Lower leg skin (tissue), 3 donors: ENCODE results near the gene KIF18B.

ENCODE experiments used
- POLR2A ChIP-seq, 2 donors: fragments of 450-650 bp; IDR thresholded peaks; one replicate each; pipeline ENCODE4 v1.6.1; 2016 to 2017; ENCODE audit warnings: antibody characterized with exemption in 2 of 2, mild to moderate bottlenecking in 1 of 2, moderate library complexity in 1 of 2
- TF ChIP-seq, protein P1 (sequence below), 3 donors: fragments of 450-650 bp; IDR thresholded peaks; one replicate each; pipeline ENCODE4 v1.5.1; 2016; ENCODE audit warnings: antibody characterized with exemption in 3 of 3, mild to moderate bottlenecking in 3 of 3, moderate library complexity in 2 of 3

GRCh38 chr17:44899074-44899782, 48.3 kb downstream of the KIF18B start, which contains the start of gene EFTUD2:
- TF ChIP-seq, protein P1, sequence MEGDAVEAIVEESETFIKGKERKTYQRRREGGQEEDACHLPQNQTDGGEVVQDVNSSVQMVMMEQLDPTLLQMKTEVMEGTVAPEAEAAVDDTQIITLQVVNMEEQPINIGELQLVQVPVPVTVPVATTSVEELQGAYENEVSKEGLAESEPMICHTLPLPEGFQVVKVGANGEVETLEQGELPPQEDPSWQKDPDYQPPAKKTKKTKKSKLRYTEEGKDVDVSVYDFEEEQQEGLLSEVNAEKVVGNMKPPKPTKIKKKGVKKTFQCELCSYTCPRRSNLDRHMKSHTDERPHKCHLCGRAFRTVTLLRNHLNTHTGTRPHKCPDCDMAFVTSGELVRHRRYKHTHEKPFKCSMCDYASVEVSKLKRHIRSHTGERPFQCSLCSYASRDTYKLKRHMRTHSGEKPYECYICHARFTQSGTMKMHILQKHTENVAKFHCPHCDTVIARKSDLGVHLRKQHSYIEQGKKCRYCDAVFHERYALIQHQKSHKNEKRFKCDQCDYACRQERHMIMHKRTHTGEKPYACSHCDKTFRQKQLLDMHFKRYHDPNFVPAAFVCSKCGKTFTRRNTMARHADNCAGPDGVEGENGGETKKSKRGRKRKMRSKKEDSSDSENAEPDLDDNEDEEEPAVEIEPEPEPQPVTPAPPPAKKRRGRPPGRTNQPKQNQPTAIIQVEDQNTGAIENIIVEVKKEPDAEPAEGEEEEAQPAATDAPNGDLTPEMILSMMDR (IDR thresholded peaks at IDR 0.05) = peak in 1 of 3 donors; percentile 49
- TF ChIP-seq POLR2A (IDR thresholded peaks at IDR 0.05) = no peak
